ENCODE data around the gene CBFB.
A peak's percentile ranks its signal among the peaks of the same experiment; 100 is the strongest.
"Not testable (repeated sequence)": the region's sequence is repeated elsewhere in the genome, so short reads cannot be mapped to it uniquely, and the experiment has no call there.

CBFB gene

DNA sequence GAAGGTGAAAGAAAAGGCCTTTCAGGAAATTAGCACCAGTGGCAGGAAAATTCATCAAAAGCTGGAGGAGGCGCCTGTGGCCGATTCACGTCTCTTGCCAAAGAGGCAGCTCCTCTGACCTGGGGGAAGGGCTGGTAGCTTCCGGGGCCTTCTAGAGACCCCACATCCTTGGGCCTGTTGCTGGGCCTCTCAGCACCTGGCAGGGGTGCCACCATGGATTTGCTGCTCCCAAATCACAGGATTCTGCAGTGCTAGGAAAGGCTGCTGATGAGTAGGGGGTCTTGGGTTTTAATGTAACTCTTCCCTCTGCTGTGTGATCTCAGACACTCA, 11.6 kb upstream of the CBFB start:
- no peak for DNase-seq

DNA sequence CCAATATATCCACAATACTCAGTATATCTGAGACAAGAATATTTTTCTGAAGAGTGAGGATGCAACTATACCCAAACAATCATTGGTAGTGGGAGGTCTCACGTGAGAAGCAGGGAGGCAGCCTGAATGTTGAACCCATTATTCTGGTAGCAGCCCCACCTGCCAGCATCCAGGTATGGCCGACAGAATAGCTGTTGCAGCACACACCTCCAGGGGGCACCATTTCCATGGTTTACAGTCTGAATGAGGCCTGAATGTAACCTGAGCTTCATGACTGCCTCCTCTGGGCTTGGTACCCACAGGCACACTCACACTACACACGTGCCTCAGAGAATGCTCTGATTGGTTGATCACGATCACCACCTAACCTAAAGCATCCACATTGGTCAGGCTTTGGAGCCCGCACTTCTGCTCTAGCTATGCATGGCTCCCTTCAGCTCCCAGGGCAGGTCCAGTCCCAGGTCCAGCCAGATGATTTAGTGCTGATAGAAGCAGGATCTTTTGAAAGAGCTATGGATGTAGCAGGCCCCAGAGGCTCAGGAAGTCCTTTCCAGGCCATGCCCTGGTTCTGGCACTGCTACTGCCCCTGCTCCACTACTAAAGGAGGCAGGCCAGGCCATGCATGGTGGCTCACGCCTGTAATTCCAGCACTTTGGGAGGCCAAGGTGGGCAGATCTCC, 11.0 kb upstream of the CBFB start:
- peak; percentile 75 for DNase-seq

DNA sequence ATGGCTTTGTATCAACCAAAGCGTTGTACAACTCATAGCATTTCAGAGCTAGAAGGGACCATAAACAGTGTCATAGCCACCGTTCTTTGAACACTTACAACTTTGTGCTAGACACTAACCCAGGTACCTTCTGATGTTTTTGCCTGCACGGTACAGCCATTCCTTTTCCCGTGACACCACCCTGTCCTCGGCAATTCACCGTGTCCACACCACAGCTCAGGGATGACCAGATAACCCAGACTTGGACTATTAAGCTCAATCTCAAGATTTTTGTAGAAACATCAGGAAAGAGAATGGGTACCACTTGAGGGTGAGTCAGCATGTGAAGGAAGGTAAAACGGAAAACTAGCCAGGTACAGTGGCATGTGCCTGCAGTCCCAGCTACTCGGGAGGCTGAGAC, 9.8 kb upstream of the CBFB start:
- no peak for DNase-seq

DNA sequence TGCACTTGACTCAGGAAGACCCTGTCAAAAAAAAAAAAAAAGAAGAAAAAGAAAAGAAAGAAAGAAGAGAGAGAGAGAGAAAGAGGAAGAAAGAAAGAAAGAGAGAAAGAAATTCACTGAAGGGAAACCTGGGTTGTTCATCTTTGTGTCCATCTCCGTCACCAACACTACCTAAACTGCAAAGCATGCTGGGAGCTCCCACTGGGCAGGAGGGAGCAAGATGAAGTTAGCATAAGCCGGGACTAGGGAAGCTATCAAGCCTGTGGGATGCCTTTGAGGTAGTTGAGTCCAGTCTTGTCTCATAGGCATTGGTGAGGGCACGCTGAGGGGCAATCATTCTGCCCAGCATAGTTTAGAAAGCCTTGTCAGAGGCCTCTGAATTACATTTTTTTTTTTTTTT, 7.6 kb upstream of the CBFB start:
- no peak for DNase-seq

DNA sequence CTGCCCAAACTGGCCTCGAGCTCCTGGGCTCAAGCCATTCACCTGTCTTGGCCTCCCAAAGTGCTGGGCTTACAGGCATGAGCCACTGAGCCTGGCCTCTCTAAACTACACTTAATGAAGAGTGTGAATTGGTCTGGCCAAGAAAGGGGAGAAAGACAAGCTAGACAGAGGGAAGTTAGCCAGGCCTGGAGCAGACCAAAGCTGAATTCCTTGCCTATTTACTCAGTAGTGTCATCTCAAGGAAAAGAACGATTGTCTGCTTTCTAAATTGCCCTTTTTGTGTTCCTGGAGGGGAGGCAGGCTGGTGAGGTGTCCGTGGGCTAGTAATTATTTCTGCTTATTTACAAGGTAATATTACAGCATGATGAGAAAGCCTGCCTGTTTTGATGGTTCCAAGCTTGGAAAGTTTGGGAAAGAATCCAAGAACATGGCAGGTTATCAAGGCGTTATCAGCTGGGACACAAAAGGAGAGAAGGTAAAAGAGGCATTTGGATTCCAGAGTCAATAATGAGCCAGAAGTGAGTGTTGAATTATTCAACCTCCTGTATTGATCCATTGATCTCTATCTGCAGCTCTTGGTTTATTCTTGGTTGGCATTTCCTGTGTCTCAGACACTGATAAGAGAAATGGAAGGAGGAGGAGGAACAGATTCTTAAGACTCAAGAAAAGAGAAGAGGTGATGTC, 6.3 kb upstream of the CBFB start:
- no peak for DNase-seq

DNA sequence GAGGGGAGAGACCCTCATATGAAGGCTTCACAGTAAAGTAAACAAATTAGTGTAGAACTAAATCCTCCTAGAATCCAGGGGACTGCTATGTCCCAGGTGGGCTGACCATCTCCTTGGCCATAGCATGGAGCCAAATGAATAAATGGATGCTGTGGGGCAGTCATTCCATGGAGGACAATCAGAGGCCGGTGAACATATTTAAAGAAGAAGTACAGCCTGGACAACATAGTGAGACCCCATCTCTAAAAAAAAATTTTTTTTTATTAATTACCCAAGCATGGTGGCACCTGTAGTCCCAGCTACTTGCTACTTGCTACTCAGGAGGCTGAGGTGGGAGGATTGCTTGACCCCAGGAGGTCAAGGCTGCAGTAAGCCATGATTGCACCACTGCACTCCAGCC, 5.3 kb upstream of the CBFB start:
- DNase-seq, result no peak

DNA sequence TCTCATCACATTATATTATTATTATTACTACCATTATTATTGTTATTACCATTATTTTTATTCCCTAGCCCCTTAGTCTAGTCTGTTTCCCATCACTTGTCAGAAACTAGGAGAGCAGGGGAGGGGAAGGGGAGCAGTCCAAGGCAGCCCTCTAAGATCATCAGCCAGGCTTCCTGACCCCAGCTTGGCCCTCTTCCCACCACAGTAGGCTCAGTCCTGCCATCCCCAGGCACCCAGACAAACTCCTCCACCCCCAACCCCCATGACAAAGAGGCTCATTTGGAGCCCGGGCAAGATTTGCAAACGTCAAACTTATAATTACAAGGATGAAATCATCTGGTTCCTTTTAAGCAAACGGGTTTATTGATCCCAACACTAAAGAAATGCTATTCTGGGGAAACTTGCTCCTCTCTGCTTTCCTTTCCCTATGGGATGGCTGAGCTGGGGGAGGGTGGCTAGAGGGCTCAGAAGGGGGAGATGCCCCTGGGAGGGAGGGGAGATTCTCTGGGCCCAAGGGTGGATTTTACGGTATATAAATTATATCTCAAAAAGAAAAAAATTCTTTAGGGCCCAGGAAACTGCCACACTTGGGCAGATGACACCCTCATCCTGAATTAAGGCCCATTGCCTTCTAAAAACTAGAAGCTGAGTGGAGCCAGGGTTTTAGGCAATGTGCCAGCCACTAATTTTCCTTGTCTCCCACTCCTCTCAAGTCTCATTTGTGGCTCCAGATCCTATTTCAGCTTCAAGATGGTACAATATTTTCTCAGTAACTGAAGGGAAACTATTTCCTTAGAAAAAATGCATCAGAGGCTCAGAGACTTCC, 4.4 kb upstream of the CBFB start:
- peak; percentile 50 for DNase-seq

DNA sequence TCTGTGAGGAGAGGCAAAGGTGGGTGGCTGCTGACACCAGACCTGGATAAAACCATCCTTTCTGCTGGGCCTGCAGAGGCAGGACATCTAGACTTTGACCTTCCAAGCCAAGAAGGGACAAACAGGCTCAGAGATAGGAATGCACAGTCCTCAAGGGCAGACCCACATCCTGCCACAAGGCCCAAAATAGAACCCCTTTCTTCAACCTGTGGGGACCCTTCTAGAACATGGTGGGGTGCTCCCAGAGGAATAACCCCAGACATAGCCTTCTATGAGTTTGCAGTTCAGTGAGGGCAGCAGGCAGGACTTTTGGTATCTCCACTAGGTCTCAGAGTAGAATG, 3.8 kb upstream of the CBFB start:
- DNase-seq, result no peak

DNA sequence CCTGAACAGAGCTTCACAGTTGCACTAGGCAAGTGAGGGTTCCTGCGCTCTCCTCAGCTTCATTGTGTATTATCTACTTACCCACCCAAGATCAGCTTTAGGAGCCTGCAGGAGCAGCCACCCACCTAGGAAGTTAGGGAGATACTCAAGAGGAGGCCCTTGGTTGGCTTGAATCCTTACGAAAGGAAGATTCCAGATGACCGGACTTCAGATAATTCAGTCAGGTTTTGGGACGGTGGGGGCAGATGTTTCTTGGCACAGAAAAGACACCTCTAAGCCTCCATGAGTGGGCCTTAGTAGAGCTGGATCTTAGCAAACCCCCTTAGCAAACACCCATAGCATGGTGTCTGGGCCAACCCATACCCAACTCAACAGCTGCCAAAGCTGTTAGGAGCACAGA, 2.4 kb upstream of the CBFB start:
- DNase-seq, result no peak

DNA sequence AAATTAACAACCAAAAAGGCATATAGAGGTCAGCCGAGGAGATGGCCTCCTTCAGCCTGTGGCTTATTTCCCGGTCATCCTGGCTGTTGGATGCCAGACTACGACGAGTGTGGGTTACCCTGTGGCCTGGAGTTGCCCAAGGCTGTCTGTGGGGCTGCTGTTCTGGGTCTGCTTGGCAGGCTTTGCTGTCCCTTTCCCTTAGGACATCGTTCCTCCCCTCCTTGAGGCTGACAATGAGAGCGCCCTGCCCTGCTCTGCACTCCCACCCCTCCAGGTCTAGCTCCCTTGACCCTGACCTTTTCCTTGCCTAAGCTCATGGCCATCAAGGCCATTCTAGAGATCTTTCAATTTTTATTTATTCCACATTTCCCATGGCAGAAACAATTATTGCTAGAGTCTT, 1.9 kb upstream of the CBFB start:
- no peak for DNase-seq

DNA sequence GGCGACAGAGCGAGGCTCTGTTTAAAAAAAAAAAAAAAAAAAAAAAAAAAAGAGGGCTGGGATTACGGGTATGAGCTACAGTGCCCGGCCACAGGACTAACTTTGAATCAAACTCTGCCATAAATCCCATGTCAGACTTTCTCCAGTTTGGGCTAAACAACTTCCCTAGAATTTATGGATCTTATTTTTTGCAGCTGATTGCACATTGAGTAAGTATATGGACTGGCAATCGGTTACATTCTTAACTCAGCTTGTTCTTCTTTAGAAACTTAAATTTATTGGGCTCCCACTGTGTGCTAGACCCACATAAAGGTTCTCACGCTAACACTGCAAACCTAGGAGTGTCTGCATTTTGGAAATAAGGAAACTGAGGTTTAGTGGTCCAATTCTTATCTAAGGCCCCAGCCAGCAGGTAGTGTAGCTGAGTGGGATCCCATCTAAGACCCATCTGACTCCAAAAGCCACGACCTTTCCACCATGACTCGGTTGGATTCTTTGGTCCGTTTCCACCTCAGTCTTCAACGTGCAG, 718 bp upstream of the CBFB start:
- DNase-seq, result no peak

DNA sequence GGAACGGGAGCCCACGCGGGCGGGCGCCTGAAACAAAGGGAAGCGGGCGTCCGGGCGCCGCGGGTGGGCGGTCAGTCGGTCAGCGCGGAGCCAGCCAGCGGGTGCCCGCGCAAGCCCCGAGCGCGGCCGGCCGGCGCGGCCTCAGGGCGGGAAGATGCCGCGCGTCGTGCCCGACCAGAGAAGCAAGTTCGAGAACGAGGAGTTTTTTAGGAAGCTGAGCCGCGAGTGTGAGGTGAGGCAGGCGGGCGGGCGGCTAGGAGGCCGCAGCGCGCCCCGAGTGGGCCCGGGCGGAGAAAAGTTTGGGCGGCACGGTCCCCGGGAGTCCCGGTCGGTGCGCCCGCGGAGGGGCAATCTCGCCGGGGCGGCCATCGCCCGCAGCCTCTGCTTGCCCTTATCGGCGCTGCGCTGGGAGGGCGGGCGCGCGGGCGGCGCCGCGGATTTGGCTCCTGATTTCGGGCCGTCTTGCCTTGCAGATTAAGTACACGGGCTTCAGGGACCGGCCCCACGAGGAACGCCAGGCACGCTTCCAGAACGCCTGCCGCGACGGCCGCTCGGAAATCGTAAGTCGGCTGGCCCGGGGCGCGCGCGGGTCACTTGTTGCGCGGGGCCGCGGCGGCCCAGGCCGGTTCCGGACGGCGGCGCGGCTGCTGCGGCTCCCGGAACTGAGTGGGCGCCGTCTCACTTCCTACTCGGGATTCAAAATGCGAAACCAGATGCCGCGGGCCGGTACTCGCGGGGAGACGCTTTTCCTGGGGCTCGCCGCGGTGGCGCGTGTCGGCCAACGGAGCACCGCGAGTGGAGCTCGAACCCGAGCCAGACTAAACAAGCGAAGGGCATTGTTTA, 526 bp downstream of the CBFB start:
- DNase-seq, result no peak

DNA sequence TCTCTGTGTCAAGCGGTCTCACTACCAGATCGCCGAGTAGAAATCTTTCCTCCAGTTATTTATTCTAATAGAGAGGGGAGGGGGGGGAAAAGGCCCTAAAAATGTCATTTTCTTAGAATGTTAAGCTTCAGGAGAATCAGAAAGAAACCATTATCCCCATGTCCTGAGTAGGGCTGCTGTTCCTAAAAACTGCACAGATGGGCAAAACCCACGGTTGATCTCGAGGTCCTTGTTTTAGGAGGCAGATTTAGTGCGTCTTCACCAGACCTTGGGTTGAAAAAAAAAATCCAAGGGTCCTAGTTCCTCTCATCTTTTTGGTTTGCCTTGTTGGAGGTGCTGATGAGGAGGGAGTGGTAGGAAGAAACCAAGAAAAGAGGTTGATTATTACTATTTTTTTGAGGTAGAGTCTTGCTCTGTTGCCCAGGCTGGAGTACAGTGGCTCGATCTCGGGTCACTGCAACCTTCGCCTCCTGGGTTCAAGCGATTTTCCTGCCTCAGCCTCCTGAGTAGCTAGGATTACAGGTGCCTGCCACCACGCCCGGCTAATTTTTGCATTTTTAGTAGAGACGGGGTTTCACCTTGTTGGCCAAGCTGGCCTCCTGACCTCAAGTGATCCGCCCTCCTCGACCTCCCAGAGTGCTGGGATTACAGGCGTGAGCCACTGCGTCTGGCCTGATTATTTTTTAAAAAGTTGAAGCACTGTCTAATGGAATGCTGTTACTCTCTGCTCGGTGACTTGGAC, 1.4 kb downstream of the CBFB start:
- DNase-seq, result no peak

DNA sequence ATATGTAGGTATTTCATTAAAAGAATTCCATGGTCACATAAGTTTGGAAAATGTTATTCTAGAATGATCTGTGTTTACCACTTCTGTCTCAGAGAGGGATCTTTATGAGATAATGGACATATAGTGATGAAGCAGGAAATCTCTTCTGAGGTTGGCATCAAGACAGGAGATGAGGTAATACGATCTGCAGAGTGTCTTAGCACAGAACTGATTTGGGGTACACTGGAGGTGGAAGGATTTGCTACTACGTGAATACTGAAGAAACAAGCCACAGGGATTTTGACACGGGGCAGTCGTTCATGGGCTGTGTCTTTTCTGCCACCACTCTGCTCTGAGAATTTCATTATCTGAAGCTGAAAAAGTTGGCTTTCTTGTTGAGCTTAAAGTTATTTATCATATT, 5.5 kb downstream of the CBFB start:
- no peak for DNase-seq

DNA sequence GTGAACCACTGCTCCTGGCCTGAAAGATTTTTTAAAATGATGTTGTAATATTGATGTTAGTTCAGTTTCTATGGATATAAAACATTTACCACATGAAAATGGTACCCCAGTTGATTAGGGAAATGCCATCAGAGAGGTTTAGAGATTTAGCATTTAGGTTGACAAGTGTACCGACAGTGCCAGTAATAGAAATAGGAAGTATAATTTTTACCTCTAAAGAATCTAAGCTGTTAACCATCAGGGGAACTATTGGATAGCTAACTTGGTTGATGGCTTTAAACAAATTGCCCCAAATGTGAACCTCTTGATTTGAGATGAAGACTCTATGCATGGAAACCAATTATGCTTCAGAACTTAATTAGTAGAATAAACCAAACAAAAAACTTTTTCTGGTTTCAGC, 6.4 kb downstream of the CBFB start:
- DNase-seq, result no peak

DNA sequence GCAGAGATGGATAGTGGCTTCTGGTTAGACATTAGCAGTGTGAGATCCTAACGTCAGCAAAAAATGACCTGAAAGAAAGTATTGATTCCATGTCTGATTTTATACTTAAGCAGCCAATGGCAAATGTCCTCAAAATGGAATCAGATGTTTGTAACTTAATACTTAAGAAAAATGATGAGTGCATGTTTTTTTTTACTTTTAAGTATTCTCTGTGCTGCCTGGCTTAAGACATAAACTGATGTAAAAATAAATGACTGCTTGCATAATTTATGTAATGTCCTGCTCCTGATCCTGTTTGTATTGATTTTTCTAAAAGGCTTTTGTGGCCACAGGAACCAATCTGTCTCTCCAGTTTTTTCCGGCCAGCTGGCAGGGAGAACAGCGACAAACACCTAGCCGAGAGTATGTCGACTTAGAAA, 7.4 kb downstream of the CBFB start:
- no peak for DNase-seq

DNA sequence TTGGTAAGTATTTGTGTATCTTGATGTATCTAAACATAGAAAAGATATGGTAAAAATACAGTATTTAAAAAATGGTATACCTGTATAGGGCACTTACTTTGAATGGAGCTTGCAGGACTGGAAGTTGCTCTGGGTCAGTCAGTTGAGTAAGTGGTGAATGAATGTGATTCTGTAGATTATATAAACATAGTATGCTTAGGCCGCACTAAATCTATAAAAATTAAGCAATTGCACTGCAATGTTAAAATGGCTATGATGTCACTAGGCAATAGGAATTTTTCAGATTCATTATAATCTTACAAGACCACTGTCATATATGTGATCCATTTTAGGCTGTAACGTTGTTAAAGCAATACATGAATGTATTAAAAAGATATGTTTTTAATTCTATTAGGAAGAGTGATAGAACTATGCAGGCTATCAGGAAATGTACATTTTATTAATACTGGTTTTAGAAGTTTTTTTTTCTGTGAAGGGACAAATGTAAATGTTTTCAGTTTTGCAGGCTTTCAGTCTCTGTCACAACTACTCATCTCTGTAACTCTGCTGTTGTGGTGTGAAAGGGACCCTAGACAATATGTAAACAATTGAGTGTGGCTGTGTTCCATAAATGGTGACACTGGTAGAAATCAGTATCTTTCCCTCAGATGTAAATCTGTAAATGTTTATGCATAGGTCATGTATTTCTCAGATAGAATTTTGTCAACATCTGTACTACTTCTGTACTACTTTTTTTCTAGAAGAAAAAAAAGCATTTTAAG, 10.5 kb downstream of the CBFB start:
- DNase-seq, result no peak

DNA sequence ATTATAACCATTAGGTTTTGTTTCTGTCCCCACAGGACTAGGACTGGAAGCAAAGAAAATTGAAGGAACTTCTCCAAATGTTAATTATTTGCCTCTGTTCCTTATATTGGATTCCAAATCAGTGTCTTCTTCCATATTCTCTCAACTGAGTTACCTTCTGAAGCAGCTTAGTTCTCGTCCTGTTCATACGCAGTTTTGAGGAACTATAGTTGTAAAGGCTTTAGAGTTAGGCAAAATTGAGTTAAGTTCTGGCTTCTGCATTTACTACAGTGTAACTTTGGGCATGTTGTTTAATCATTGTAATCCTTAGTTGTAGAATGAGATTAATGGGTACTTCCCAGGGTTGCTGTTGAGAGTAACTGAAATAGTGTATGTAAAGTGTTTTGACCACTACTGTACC, 11.2 kb downstream of the CBFB start:
- DNase-seq, result no peak

DNA sequence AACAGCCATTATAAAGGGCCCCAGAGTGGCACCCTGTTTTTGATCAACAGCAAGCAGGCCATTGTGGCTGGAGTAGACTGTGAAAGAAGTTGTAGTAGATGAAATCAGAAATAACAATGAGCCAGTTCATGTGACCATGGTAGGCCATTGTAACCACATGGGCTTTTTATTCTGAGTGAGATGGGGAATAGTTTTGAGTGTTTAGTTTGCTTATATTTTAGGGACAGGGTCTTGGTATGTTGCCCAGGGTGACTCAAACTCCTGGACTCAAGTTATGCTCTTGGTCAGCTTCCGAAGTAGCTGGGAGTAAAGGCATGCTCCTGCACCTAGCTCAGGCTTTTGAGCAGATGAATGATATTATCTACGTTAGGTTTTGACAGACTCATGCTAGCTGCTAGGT, 12.0 kb downstream of the CBFB start:
- DNase-seq, result no peak

DNA sequence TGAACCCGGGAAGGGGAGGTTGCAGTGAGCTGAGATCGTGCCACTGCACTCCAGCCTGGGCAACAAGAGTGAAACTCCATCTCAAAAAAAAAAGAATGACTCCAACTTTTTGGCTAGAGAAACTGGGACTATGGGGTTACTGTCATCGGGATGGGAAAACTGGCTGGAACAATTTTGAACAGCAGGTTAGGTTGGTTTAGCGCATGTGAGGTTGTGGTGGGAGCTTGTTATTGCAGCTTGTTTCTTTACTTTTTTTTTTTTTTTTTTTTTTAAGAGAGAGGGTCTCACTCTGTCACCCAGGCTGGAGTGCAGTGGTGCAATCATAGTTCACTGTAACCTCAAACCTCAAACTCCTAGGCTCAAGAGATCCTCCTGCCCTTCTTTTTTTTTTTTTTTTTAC, 12.6 kb downstream of the CBFB start:
- DNase-seq, result not testable (repeated sequence)

DNA sequence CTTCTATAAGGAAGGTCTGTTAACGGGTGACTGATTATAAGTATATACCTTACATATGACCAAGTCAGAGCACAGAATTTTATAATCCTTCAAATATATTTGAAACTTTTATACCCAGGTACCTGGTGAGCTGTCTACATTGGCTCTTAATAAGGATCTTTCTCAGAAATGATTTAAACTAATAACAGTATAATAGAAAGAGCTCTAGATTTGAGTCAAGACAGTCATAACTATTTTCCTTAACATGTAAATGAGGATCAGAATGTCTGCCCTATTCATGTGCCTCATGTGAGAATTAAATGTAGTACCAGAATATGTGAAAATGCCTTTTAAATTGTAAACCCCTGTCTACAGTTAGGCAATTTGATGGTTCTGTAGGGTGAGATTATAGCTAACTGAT, 14.5 kb downstream of the CBFB start:
- no peak for DNase-seq

DNA sequence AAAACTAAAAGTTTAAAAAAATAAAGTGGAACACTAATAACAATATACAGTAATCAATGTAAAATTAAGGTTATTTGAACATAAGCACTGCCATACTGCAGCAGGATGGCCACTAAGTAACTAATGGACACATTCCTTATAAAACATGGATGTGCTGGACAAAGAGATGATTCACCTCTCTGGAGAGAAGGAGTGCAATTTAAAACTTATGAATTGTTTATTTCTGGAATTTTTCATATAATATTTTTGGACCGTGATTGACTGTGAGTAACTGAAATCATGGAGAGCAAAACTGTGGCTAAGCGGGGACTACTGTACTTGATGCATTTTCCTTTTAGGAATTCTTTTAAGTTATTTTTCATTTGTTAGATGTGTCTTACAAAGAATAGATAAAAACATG, 21.8 kb downstream of the CBFB start:
- DNase-seq, result no peak
